Left renal pelvis (tissue), 4 donors: ENCODE results near the gene OTOR. TPM values are rescaled to one million over a fixed set of nuclear protein-coding genes. Genes with fewer than 3 reads are reported as not detected.

Experiments
- DNase-seq, 4 donors: peaks; one replicate each; pipeline ENCODE4 v3.0.0-alpha.2; 2013; ENCODE audit warnings: low read depth in 4 of 4, low spot score in 3 of 4
- polyA plus RNA-seq, 4 donors: library from polyadenylated mRNA; unstranded; fragments of 120-200 nt; gene quantifications; one replicate each; pipeline ENCODE4 v1.2.1, GENCODE V29; 2013; ENCODE audit not compliant: insufficient read length in 4 of 4

OTOR gene
- polyA plus RNA-seq, 4 donors: 0.08 to 0.44 (median 0.26) TPM; not detected in 1

DNA sequence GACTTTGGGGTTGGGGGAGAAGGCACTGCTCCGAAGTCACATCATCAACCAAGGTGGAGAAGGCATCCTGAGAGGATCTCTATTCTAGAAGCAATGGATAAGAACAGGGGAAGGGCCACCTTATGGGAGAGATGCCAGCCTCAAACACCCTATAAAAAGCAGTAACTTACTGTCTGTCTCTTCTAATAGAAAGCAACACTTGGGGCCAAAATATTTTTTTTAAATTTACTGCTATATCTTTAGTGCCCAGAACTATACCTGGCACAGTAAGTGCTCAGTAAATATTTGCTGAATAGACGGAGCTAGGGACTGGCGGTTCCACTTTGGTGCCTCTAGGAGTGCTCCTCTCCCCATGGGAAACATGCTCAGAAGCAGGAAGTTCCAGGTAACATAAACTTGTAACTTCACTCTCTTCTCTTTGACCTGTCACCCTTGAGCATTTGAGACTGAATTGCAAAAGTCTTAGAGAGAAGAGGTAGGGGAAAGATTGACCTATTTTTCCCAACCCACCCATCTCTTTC, 807 bp upstream of the OTOR start:
- DNase-seq: no peak

DNA sequence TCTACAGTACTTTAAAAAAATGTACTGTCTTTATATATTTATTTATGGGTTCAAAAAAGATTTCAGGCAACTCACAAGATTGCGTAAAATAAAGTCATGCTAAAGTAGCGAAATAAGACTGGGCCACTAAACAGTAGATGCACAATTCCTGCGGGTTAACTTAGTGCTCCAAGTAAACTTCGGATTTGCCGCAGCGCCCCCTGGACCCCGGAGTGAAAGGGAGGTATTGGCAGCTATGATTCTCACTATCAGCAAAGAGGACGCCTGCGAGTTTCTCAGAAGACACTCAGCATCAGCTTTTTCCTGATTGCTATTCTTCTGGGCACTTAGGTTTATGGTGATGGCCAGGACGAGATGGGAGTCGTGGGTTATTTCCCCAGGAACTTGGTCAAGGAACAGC, 1.4 kb downstream of the OTOR start:
- DNase-seq: no peak

DNA sequence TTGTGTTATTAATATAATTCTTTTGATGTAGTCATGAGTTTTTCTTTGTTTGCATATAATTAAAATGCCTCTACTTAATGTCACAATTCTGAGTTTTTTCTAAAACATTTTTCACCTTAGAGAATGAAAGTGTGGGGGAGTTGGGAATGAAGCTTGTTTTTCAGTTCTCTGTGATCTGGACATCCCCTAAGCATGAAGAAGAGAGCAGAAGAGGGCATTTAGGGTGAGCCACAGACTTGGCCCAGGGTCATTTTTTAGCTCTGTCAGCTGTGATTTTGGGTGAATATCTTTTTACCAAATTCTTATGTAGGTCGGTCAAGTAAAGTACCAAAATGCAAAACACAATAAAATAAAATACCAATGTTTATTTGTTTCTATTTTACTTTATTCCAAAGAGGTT, 3.9 kb downstream of the OTOR start:
- no peak for DNase-seq

GRCh38 chr20:16752901-16753300, 4.7 kb downstream of the OTOR start:
- no peak for DNase-seq

DNA sequence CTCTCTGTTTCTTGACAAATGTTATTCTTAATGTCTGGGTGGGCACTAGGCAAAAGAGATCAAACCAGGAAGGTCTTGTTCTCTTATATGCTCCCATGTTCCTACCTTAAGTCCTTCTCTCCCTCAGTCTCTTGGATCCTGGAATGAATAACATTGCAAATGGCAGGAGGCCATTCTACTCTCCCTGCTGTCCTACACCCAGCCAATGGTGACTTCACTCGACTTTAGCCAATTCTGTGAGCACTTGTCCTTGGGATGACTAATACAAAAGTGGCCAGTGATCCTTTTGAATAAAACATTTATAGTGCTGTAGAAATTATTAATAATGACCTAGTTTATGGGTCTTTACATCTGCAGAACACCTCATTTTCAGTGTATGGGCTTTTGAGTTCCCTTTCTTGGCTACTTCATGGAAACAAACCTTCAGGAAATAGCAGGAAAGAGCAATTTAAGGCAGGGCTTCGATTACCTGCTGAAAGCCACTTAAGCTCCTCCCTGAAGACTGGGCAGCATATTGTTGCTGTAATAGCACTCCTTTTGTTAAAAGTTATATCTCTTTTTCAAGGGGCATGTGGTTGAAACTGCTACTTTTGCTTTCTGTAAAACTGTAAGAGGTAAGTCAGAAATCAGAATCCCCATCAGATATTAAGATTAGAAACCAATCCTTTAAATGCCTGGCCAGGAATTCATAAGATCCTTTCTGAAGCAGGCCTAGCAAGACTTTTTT, 10.5 kb downstream of the OTOR start:
- no peak for DNase-seq

DNA sequence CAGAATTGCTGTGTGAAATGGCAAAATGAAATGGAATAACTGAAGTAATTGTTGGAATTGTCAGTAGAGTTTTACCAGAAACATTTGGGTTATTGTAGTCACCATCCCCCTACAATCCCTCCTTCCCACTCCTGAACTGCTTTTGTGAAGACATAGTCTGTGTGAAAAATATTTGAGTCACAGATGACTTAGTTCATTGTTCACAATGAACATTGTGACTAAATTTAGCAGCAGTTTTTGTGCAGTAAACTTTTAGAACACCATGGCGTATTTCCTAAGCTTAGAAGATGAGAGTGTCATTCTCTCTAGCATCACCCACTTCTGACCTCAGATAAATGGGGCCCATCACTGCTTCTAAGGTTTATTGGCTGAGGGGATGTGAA, 11.0 kb downstream of the OTOR start:
- no peak for DNase-seq

DNA sequence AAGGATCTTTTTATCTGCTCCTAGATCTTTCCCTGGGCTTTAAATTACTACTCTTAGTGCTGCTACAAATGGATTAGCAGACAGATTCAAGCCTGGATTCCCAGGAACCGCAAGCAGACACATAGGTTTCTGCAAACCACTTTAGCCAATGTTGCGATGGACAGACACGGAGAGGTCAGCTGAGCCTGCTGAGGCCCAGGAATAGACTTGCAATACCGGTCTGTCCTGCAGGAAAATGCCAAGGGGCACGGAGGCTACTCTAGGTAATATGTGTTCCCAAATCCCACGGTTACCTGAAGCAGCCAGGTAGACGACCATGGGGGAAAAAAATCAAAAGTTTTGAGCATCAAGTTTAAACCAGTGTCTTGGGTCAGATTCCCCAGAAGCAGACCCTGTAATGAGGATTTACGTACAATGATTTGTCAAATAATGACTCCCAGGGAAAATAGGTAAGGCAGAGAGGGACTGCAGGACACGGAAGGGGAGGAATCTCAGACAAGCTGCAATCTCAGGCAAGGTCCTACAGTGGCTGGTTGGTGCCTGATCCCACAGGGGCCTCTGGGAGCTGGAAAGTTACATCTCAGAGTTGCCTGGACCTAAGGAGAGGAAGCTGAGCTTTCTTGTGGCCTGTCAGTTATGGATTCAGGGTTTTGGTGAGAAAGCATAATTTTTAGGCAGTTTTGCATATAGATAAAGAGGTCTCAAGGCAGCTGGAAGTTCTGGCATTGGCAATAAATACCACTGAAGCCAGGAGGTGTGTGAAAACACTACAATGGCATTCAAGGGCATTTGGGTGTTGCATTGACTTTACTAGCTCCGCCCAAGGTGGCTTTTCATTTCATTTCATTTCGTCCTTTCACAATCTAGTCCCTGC, 12.5 kb downstream of the OTOR start:
- no peak for DNase-seq

GRCh38 chr20:16761305-16761829, 13.2 kb downstream of the OTOR start:
- peak; percentile 57 to 64 (median 58) for DNase-seq

GRCh38 chr20:16764560-16764959, 16.4 kb downstream of the OTOR start:
- DNase-seq: no peak

DNA sequence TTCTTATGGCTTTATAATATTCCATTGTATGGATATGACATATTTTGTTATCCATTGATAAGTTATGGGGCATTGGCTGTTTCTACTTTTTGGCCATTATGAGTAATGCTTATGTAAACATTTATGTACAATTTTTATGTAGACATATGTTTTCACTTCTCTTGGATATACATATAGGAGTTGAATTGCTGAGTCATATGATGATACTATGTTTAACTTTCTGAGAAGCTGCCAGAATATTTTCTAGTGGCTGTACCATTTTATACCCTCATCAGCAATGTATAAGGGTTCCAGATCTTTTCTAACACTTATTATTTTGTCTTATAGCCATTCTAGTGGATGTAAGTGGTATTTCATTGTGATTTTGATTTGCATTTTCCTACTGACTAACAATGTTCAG, 23.1 kb downstream of the OTOR start:
- no peak for DNase-seq

GRCh38 chr20:16775961-16776360, 27.8 kb downstream of the OTOR start:
- DNase-seq: no peak

DNA sequence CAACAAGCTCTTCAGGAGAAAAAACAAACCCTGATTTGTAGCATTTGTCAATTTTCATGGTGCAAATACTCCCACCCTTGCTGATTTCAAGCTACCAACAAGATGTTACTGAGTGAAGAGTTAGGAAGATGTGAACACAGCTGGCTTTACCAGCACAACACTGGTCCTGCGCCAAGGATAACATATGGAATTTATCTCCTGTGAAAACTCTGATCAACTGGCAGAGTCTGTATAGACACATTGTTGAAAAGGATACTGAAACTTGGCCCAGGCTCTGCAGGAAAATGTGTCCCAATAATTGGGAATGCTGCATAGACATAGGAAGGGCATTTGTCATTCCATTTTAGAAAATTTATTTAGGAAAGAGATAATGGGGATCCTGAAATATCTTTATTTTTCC, 29.0 kb downstream of the OTOR start:
- no peak for DNase-seq

DNA sequence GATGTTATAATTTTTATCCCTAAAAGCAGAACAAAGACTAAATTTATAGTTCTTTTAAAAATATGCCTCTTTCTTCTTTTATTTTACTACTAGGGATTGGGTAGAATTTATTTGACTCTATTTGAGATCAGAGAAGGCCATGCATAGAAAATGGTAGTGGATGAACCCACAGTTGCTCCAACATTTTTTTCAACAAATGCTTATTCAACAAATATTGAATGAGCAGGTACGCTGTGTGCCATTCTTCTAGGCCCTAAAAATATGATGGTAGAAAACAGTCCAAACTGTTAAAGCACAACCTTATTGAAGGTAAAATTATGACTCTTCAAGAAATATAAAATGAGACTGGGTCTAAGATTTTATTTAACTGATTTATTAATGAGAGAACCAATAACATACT, 30.0 kb downstream of the OTOR start:
- DNase-seq: no peak

DNA sequence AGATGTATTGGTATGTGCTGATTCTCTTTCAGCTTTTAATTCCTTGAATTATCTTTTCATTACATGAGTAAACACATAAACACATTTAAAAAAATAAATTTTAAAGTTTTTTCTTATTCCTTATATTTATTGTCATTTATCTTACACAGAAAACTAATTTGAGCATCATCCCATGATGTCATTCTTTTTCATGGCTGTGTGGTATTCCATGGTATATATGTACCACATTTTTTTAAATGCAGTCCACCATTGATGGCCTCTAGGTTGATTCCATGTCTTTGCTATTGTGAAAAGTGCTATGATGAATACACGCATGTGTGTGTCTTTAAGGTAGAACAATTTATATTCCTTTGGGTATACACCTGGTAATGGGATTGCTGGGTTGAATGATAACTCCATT, 33.3 kb downstream of the OTOR start:
- no peak for DNase-seq

DNA sequence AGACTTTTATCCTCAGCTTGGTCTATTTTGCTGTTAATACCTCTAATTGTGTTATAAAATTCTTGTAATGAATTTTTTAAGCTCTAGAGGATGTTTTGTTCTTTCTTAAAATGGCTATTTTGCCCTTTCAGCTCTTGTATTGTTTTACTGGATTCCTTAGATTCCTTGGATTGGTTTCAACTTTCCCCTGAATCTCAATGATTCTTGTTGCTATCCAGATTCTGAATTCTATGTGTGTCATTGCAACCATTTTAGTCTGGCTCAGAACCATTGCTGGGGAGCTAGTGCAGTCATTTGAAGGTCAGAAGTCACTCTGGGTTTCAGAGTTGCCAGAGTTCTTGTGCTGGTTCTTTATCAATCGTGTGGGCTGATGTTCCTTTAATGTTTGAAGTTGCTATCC, 37.1 kb downstream of the OTOR start:
- DNase-seq: no peak

Other genes with a start within 250 kb of the OTOR start
- 10 to 100 TPM in 3 of 4 donors, 1 to 10 TPM in 1; 9.8 to 23.5 (median 19.5) TPM for gene KIF16B, start 174.9 kb upstream of the OTOR start, polyA plus RNA-seq
- gene SNRPB2, start 18.3 kb upstream of the OTOR start, polyA plus RNA-seq: 100 to 1,000 TPM in 3 of 4 donors, 10 to 100 TPM in 1; 87.7 to 131 (median 112) TPM